AG10803 (cell line): ENCODE measurements around the gene CNTNAP2.
"Not testable (repeated sequence)": the region's sequence is repeated elsewhere in the genome, so short reads cannot be mapped to it uniquely, and the experiment has no call there.

Source experiments
- DNase-seq: peaks from one replicate; pipeline ENCODE4 v3.0.0; 2010; ENCODE audit warnings: low read depth
- H3K4me3 ChIP-seq: 2 replicates; pipeline ENCODE4 v1.5.1; 2011; ENCODE audit warnings: mild to moderate bottlenecking, low read length, control low read depth
- CTCF ChIP-seq: conservative IDR thresholded peaks from 2 replicates; pipeline ENCODE4 v1.5.1; 2011; ENCODE audit warnings: mild to moderate bottlenecking, low read length, control low read depth, inconsistent platforms

The CNTNAP2 gene

GRCh38 chr7:146146831-146147486 is 30.4 kb downstream of the CNTNAP2 start:
- DNase-seq: peak; percentile 2
- TF ChIP-seq CTCF: no peak
- no peak overlapping the region for H3K4me3 ChIP-seq

- no peak for TF ChIP-seq CTCF
- H3K4me3 ChIP-seq: no peak overlapping the region
- DNase-seq: no peak
Measured at GRCh38 chr7:146150153-146150552, 33.6 kb downstream of the CNTNAP2 start.

GRCh38 chr7:146172112-146172511 is 55.5 kb downstream of the CNTNAP2 start:
- H3K4me3 ChIP-seq: no peak overlapping the region
- DNase-seq: no peak
- TF ChIP-seq CTCF: no peak

- TF ChIP-seq CTCF: no peak
- H3K4me3 ChIP-seq: no peak overlapping the region
- no peak for DNase-seq
Measured at GRCh38 chr7:146175716-146176115, 59.1 kb downstream of the CNTNAP2 start.

GRCh38 chr7:146176860-146177259 is 60.3 kb downstream of the CNTNAP2 start:
- TF ChIP-seq CTCF: no peak
- H3K4me3 ChIP-seq: no peak overlapping the region
- no peak for DNase-seq

- no peak for DNase-seq
- TF ChIP-seq CTCF: no peak
- H3K4me3 ChIP-seq: no peak overlapping the region
Measured at GRCh38 chr7:146177301-146177700, 60.7 kb downstream of the CNTNAP2 start.

GRCh38 chr7:146185844-146186243 is 69.2 kb downstream of the CNTNAP2 start:
- no peak for DNase-seq
- no peak for TF ChIP-seq CTCF
- no peak overlapping the region for H3K4me3 ChIP-seq

- DNase-seq, H3K4me3 ChIP-seq: not testable (repeated sequence)
Measured at GRCh38 chr7:146191428-146191827, 74.8 kb downstream of the CNTNAP2 start.
